PC-9 (cell line): ENCODE data around the gene S100A8. TPM values are rescaled to one million over a fixed set of nuclear protein-coding genes. Genes with fewer than 3 reads are reported as not detected.

ENCODE experiments used
- Bru-seq: library from RNA; stranded (reverse); fragments of 400-500 nt; gene quantifications from one replicate; lab custom pipeline; 2021; lab: Mats Ljungman, UMichigan
- BruChase-seq, 2 experiments: library from RNA; stranded (reverse); fragments of 400-500 nt; gene quantifications; one replicate each; lab custom pipeline; 2021; lab: Mats Ljungman, UMichigan
- BruUV-seq: library from RNA; stranded (reverse); fragments of 400-500 nt; replicated peaks from 2 replicates; lab custom pipeline; 2021; lab: Mats Ljungman, UMichigan
- CTCF ChIA-PET: fragments of 300-600 bp; sonication (Branson Sonifier 250); formaldehyde crosslinking; loops from one replicate; lab custom pipeline; 2022; ENCODE audit warnings: antibody characterized with exemption; lab: Charles Lee
- POLR2A ChIA-PET: fragments of 300-600 bp; sonication (Branson Sonifier 250); formaldehyde crosslinking; loops from one replicate; lab custom pipeline; 2022; ENCODE audit warnings: antibody characterized with exemption; ENCODE audit not compliant: unreplicated experiment; lab: Charles Lee
- DNase-seq, 2 experiments: peaks; one replicate each; pipeline versions ENCODE4 v3.0.0 to v3.0.0-alpha.2; 2015 to 2022; ENCODE audit warnings: mixed read lengths in 1 of 2
- H2AFZ ChIP-seq: fragments of 200-600 bp; sonication (generic); 2 replicates; pipeline ENCODE4 v1.8.1; 2017; ENCODE audit warnings: antibody characterized with exemption
- H3F3A ChIP-seq: fragments of 200-600 bp; sonication (generic); 2 replicates; pipeline ENCODE4 v1.8.1; 2017; ENCODE audit warnings: antibody characterized with exemption, mild to moderate bottlenecking, low read depth; ENCODE audit not compliant: insufficient read depth
- H3K27ac ChIP-seq: fragments of 200-600 bp; sonication (generic); 2 replicates; pipeline ENCODE4 v1.6.1; 2016; ENCODE audit warnings: mixed run types
- H3K27me3 ChIP-seq: fragments of 200-600 bp; sonication (generic); 2 replicates; pipeline ENCODE4 v1.6.1; 2016; ENCODE audit warnings: low read depth, mixed run types; ENCODE audit not compliant: insufficient read depth
- H3K36me3 ChIP-seq: fragments of 200-600 bp; sonication (generic); 2 replicates; pipeline ENCODE4 v1.6.1; 2016; ENCODE audit warnings: low read depth, mixed run types
- H3K4me1 ChIP-seq: fragments of 200-600 bp; sonication (generic); replicated peaks from 2 replicates; pipeline ENCODE4 v1.6.1; 2016; ENCODE audit warnings: mixed run types; ENCODE audit not compliant: insufficient read depth
- H3K4me2 ChIP-seq: fragments of 200-600 bp; sonication (generic); 2 replicates; pipeline ENCODE4 v1.6.1; 2017; ENCODE audit warnings: mixed run types
- H3K4me3 ChIP-seq: fragments of 200-600 bp; sonication (generic); 2 replicates; pipeline ENCODE4 v1.6.1; 2016; ENCODE audit warnings: mixed run types
- H3K79me2 ChIP-seq: fragments of 200-600 bp; sonication (generic); 2 replicates; pipeline ENCODE4 v1.6.1; 2017; ENCODE audit warnings: low read depth, mixed run types
- H3K9me2 ChIP-seq: fragments of 200-600 bp; sonication (generic); 2 replicates; pipeline ENCODE4 v1.8.1; 2017; ENCODE audit warnings: mild to moderate bottlenecking; ENCODE audit not compliant: insufficient read depth
- H3K9me3 ChIP-seq: fragments of 200-600 bp; sonication (generic); 2 replicates; pipeline ENCODE4 v1.8.1; 2016; ENCODE audit warnings: low read depth; ENCODE audit not compliant: insufficient read depth
- H4K20me1 ChIP-seq: fragments of 200-600 bp; sonication (generic); 2 replicates; pipeline ENCODE4 v1.8.1; 2017; ENCODE audit not compliant: insufficient read depth
- EZH2 ChIP-seq: fragments of 200-600 bp; sonication (generic); IDR thresholded peaks from 2 replicates; pipeline ENCODE4 v1.8.0; 2017; ENCODE audit warnings: antibody characterized with exemption, low read depth
- intact Hi-C: fragments of 100-400 bp; cut with micrococcal nuclease; formaldehyde crosslinking; loops from one replicate; pipeline ENCODE4 v1.10.0; 2022; ENCODE audit not compliant: unreplicated experiment
- long read RNA-seq: library from polyadenylated mRNA; stranded (forward); transcript quantifications from one replicate; pipeline ENCODE4 v2.0.0, GENCODE V29; 2022
- total RNA-seq: library from RNA; stranded (reverse); gene quantifications from 2 replicates; pipeline ENCODE4 v1.2.3, GENCODE V29; 2021
- TF ChIP-seq, protein P1 (sequence below): fragments of 200-600 bp; sonication (generic); conservative IDR thresholded peaks from 2 replicates; pipeline ENCODE4 v1.6.1; 2017; ENCODE audit warnings: mixed run types, antibody characterized with exemption, mild to moderate bottlenecking, moderate library complexity

S100A8 gene
- total RNA-seq: not detected in 2 replicates
- Bru-seq, nascent RNA: not detected
- not detected for BruChase-seq, experiment 1, labeled RNA remaining after a 2-hour chase
- BruChase-seq, experiment 2, labeled RNA remaining after a 6-hour chase: not detected
- long read RNA-seq: 0 reads

GRCh38 chr1:153390938-153391710 is at the start of gene S100A8:
TSS of gene S100A8 (minus strand) at chr1:153391073. CDS start at chr1:153390535, 538 bp downstream.
- peak; percentile 13 to 81 for DNase-seq
- H3K4me2 ChIP-seq: peak within 1 kb of the TSS; percentile 64
- H3K36me3 ChIP-seq: no peaks in the 10 kb centered on the region
- no peak within 1 kb of the TSS for H2AFZ ChIP-seq
- BruUV-seq: no TSS peak
- H4K20me1 ChIP-seq: no peaks in the 10 kb centered on the region
- intact Hi-C loops: no loop called here
- H3K27ac ChIP-seq: no peak within 1 kb of the TSS
- H3K27me3 ChIP-seq: no peaks in the 10 kb centered on the region
- peaks cover 59% of the 10 kb centered on the region for H3K4me1 ChIP-seq
- peaks cover 9% of the 10 kb centered on the region; the same call in 1 of the 2 replicates for H3F3A ChIP-seq
- CTCF ChIA-PET: no interaction called here
- H3K9me2 ChIP-seq: no peaks in the 10 kb centered on the region
- no peaks in the 10 kb centered on the region for H3K79me2 ChIP-seq
- no peak for TF ChIP-seq EZH2
- TF ChIP-seq, protein P1, sequence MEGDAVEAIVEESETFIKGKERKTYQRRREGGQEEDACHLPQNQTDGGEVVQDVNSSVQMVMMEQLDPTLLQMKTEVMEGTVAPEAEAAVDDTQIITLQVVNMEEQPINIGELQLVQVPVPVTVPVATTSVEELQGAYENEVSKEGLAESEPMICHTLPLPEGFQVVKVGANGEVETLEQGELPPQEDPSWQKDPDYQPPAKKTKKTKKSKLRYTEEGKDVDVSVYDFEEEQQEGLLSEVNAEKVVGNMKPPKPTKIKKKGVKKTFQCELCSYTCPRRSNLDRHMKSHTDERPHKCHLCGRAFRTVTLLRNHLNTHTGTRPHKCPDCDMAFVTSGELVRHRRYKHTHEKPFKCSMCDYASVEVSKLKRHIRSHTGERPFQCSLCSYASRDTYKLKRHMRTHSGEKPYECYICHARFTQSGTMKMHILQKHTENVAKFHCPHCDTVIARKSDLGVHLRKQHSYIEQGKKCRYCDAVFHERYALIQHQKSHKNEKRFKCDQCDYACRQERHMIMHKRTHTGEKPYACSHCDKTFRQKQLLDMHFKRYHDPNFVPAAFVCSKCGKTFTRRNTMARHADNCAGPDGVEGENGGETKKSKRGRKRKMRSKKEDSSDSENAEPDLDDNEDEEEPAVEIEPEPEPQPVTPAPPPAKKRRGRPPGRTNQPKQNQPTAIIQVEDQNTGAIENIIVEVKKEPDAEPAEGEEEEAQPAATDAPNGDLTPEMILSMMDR: no peak
- H3K4me3 ChIP-seq: no peak within 1 kb of the TSS; the same call in 1 of the 2 replicates
- POLR2A ChIA-PET: no interaction called here
- H3K9me3 ChIP-seq: no peaks in the 10 kb centered on the region

- no peaks in the 10 kb centered on the region for H4K20me1 ChIP-seq
- ChIA-PET POLR2A (no interaction called here), CTCF (no interaction called here)
- DNase-seq: no peak
- no peaks in the 10 kb centered on the region for H3K9me2 ChIP-seq
- peaks cover 67% of the 10 kb centered on the region for H3K27me3 ChIP-seq
- BruUV-seq: no TSS peak
- H3K4me3 ChIP-seq: no peak overlapping the region
- no peaks in the 10 kb centered on the region for H3K4me1 ChIP-seq
- H3K36me3 ChIP-seq: no peaks in the 10 kb centered on the region
- no peak overlapping the region for H3K4me2 ChIP-seq
- no peak overlapping the region for H2AFZ ChIP-seq
- TF ChIP-seq, protein P1: no peak
- no peak for TF ChIP-seq EZH2
- H3K79me2 ChIP-seq: no peaks in the 10 kb centered on the region
- intact Hi-C loops: no loop called here
- H3K27ac ChIP-seq: no peak overlapping the region
- no peaks in the 10 kb centered on the region for H3K9me3 ChIP-seq
- H3F3A ChIP-seq: peaks cover 3% of the 10 kb centered on the region; the same call in 1 of the 2 replicates
These were observed 48.4 kb upstream of the S100A8 start for GRCh38 chr1:153439273-153439672.

DNA sequence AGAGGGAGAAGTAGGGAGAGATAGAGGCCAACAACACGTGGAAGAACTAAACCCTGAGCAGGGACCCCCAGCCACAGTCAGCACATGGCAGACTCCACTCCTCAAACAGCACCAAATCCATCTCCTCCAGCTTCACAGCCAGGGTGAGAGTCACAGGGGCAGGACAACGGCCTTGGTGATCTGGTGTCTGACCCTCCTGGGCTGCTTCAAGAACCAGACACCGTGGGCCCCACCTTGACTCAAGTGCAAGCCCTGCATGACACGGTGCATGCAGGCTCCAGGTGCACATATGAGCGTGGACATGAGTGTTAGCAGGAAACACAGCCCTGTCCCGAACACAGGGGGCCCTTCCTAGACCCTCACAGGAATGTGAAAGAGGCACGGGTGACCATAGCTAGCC is 47.7 kb upstream of the S100A8 start:
- Histone ChIP-seq H3K4me1 (no peaks in the 10 kb centered on the region), H3K9me2 (no peaks in the 10 kb centered on the region), H3F3A (peaks cover 3% of the 10 kb centered on the region; the same call in 1 of the 2 replicates), H3K4me2 (no peak overlapping the region), H3K79me2 (no peaks in the 10 kb centered on the region), H3K9me3 (no peaks in the 10 kb centered on the region), H2AFZ (no peak overlapping the region), H3K36me3 (no peaks in the 10 kb centered on the region), H3K27ac (no peak overlapping the region), H3K27me3 (peaks cover 67% of the 10 kb centered on the region), H4K20me1 (no peaks in the 10 kb centered on the region), H3K4me3 (no peak overlapping the region)
- POLR2A ChIA-PET: no interaction called here
- DNase-seq: no peak
- intact Hi-C loops: no loop called here
- BruUV-seq: no TSS peak
- no peak for TF ChIP-seq EZH2
- TF ChIP-seq, protein P1: no peak
- CTCF ChIA-PET: no interaction called here
